Stimulated activated effector memory CD8-positive, alpha-beta T cell treated with anti-CD3 and anti-CD28 coated beads, Interleukin-12 subunit alpha, Interleukin-12 subunit beta, amount 100 ng/mL, for 72 hours (primary cell): ENCODE data around the gene FA2H.

ENCODE experiments used
- ATAC-seq: fragments of 150-1000 bp; cut with Tn5 transposase; 2 replicates; pipeline ENCODE4 v1.10.0; 2021
- DNase-seq, 2 donors: peaks; one replicate each; pipeline ENCODE4 v3.0.0; 2021 to 2022; ENCODE audit warnings: low spot score in 2 of 2
- H3K27ac Mint-ChIP-seq: one replicate; pipeline ENCODE4 v1.8.0; 2022; ENCODE audit warnings: mild to moderate bottlenecking, mixed read lengths
- H3K36me3 Mint-ChIP-seq: one replicate; pipeline ENCODE4 v1.8.0; 2022; ENCODE audit warnings: mild to moderate bottlenecking, mixed read lengths
- H3K4me1 Mint-ChIP-seq: one replicate; pipeline ENCODE4 v1.8.0; 2022; ENCODE audit warnings: mixed read lengths
- H3K4me3 Mint-ChIP-seq: one replicate; pipeline ENCODE4 v1.8.0; 2022; ENCODE audit warnings: mild to moderate bottlenecking, mixed read lengths
- H3K9me3 Mint-ChIP-seq: one replicate; pipeline ENCODE4 v1.8.0; 2022; ENCODE audit warnings: mixed read lengths

FA2H gene

DNA sequence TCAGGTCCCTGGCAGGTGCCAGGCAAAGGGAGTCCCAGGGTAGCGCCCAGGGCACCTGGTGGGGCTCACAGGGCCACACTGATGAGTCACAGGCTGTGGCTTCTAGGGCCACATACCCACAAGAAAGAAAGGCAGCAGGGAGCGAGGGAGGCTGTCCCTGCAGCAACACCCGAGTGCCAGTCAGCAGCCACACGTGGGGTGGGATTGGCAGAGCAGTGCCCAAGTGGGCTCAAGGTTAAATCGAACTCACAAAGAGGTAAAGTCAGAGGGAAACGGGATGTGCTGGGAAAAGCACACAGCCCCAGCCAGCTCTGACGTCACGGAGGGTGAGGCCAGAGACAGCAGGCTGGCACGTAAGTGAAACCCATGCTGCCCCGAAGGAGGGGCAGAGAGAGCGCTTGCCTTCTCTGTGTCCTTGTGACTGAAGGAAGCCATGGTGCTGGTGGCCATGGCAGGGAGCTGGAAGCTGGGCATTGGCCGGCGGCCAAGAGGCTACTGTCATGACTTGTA lies 33.8 kb downstream of the FA2H start:
- no peaks in the 10 kb centered on the region for H3K36me3 Mint-ChIP-seq
- peaks cover 6% of the 10 kb centered on the region for H3K4me1 Mint-ChIP-seq
- no peak for DNase-seq
- H3K4me3 Mint-ChIP-seq, result no peak overlapping the region
- no peaks in the 10 kb centered on the region for H3K9me3 Mint-ChIP-seq
- H3K27ac Mint-ChIP-seq, result no peak overlapping the region
- peak; percentile 42 for ATAC-seq

DNA sequence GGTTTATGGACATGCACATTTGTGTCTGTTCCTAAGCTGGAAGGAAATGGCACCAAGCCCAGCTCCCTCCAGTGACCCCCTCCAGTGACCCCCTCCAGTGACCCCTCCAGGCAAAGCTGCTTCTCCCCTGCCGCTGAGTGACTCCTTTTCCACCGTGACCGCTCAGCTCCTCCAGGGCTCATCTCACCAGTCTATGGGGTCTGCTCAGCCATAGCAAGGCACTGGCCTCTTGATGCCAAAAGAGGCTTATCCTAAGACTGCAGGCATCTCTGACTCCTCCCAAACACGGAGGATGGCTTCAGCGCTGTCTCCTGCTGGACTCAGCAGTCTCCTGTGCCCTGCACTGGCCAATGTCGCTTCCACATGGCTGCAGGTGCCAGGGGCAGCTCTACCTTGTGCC lies 35.3 kb downstream of the FA2H start:
- Mint-ChIP-seq H3K4me1 (peaks cover 6% of the 10 kb centered on the region), H3K36me3 (no peaks in the 10 kb centered on the region), H3K9me3 (no peaks in the 10 kb centered on the region), H3K27ac (no peak overlapping the region), H3K4me3 (no peak overlapping the region)
- DNase-seq (no peak), ATAC-seq (no peak)

DNA sequence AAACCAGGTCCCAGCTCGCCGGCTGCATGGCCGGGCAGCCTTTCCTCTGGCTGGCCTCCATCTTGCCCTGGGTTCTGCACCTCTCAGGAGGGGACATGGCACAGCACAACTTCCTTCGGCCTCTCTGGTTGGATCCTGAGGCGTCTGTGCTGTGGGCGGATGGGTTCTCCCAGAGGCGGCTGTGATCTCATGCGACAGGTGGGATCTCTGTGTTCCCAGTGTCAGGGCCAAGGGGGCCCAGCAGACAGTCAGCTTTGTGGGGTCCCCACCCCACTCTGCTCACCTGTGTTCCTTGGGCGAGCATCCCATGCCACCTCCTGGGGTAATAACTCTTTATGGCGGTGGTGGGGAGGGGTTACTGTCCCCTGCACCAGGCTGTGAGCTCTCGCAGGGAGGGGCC lies 35.8 kb downstream of the FA2H start:
- no peaks in the 10 kb centered on the region for H3K36me3 Mint-ChIP-seq
- H3K4me1 Mint-ChIP-seq, result peaks cover 6% of the 10 kb centered on the region
- DNase-seq, result no peak

DNA sequence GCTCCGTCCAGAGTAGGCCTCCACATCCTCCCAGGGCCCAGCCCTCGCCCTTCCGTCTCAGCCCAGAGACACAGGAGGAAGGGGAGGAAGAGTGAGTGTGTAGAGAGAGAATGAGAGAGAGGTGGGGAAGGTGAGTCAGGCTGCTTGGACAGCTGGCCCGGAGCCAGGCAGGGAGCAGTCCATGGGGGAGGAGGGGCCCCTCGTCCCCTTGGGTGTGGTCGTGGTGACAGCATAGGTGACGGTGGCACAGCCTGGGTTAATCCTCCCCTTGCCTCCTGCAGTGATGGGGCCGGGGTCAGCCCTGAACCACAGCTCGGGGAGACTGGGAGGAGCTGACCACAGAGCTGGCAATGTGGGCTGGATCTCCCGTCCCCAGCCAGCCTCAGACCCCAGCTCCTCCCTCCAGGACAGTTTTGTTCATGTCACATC lies 36.5 kb downstream of the FA2H start:
- Mint-ChIP-seq H3K4me1 (peaks cover 6% of the 10 kb centered on the region), H3K27ac (no peak overlapping the region), H3K4me3 (no peak overlapping the region), H3K36me3 (no peaks in the 10 kb centered on the region), H3K9me3 (no peaks in the 10 kb centered on the region)
- DNase-seq (no peak), ATAC-seq (peak; percentile 9)

More for the DNA sequence above, 35.8 kb downstream of the FA2H start:
- Mint-ChIP-seq H3K4me3 (no peak overlapping the region), H3K27ac (no peak overlapping the region), H3K9me3 (no peaks in the 10 kb centered on the region)
- ATAC-seq, result no peak

DNA sequence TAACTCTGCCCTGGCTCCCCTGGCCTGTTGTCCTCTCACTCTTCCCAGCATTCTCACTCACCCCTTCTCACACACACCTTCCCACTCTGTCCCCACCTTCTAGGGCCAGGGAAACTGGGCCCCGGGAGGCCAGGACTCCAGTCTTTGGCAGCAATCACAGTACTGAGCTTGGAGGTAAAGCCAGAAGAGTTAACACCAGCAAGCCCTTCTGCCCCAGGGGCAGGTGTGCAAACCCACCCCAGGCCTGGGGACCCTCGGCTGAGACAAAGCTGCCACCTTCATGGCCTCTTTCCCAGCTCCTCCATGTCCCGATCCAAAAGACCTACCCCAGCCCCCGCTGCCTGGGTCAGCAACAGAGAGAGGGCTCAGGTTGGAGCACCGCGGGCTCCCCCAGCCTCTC lies 37.1 kb downstream of the FA2H start:
- Mint-ChIP-seq H3K9me3 (no peaks in the 10 kb centered on the region), H3K4me3 (no peak overlapping the region), H3K4me1 (peaks cover 6% of the 10 kb centered on the region), H3K27ac (no peak overlapping the region), H3K36me3 (no peaks in the 10 kb centered on the region)
- no peak for DNase-seq
- no peak for ATAC-seq

DNA sequence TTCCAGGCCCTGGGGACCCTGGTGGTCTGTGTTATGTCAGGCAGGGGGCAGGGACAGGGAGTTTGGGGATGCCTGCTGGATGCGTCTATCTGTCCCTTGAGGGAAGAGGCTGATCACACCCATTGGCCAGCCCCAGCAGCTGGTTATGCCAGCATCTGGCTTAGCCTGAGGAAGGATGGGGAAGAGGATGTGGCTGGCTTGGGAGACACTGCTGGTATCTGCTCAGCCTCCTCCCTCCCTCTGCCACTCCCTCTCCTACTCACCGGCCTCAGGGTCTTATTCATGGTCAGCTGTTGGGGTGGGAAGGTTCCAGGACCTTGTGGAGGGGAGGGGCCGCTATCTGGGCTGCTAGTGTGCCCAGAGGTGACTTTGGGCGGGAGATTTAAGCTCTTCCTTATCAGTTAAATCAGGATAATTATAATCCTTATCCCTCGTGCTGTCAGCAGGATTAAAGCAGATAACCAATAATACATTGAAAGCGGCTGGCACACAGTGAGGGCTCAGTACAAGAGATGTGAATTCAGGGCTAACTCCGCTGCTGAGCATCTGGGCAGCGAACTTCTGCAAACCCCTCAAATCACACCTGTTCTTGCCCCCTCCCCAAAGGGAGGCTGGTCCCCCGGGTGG lies 38.0 kb downstream of the FA2H start:
- no peak for DNase-seq
- no peaks in the 10 kb centered on the region for H3K9me3 Mint-ChIP-seq

DNA sequence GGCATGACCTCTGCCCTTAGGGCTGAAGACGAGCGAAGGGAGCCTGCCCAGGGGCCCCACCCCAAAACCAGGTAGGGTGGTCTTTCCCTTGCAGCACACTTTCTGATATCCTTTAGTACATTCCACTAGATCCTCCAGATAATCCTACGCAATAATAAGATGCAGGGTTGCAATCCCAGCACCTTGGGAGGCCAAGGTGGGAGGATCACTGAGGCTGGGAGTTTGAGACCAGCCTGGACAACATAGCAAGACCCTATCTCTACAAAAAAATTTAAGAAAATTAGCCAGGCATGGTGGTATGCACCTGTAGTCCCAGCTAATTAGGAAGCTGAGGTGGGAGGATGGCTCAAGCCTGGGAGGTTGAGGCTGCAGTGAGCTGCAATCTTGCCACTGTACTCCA lies 39.1 kb downstream of the FA2H start:
- Mint-ChIP-seq H3K36me3 (no peaks in the 10 kb centered on the region), H3K27ac (no peak overlapping the region)
- ATAC-seq, result no peak

More for the DNA sequence above, 38.0 kb downstream of the FA2H start:
- Mint-ChIP-seq H3K4me3 (no peak overlapping the region), H3K27ac (peak overlapping the region; percentile 12), H3K36me3 (no peaks in the 10 kb centered on the region), H3K4me1 (peaks cover 6% of the 10 kb centered on the region)
- no peak for ATAC-seq

DNA sequence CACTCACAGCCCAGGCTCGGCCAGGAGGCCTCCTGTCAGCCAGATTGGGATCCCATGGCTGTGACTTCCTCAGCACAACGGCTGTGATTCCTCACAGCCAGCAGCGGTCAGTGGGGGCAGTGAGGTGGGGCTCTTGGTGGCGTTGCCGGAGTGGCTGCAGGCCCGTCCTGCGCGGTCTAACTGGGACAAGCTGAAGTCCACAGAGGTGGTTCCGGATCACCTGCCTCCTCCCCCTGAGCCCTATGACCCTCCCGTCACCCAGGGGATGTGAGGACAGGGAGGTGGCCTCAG lies 39.5 kb downstream of the FA2H start:
- Mint-ChIP-seq H3K9me3 (no peaks in the 10 kb centered on the region), H3K36me3 (no peaks in the 10 kb centered on the region), H3K4me3 (no peak overlapping the region), H3K27ac (no peak overlapping the region), H3K4me1 (peaks cover 5% of the 10 kb centered on the region)
- DNase-seq (no peak), ATAC-seq (no peak)

More for the DNA sequence above, 39.1 kb downstream of the FA2H start:
- DNase-seq, result no peak
- H3K4me3 Mint-ChIP-seq, result no peak overlapping the region
- peaks cover 1% of the 10 kb centered on the region for H3K4me1 Mint-ChIP-seq
- no peaks in the 10 kb centered on the region for H3K9me3 Mint-ChIP-seq

DNA sequence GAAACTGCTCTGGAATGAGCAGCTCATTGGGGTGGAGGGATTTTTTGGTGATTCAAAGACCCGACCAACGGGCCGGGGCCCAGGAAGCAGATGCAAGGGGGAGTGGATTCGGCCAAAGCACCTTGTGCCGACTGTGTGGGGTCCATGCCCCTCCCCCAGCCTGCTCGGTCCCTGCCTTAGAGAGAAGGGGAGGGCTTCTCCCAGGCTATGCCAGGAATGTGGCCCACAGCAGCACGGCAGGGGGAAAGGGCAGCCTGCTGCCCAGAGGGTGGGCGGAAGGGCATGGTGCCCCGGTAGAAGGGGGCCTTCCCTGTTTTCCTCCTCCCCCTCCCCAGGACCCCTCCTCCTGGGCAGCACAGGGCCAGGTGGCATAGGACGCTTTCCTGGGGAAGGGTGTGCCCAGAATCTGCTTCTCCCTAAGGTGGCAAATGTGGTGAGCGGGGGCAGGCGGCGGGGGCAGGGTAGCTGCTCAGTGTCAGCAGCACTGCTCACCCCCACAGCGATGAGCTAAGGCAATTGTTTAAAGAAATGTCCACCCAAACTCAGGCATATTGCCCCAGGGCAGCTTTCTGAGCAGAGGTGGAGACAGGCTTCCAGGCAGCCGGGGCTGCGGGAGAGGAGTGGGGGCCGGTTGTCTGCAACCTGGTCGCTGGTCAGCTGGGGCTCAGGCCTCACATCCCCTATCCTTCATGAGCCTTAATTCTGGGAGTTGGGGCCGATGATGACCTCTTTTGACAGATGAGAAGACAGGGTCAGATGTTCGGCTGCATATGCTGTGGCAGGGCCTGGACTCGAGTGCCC lies 40.1 kb downstream of the FA2H start:
- H3K4me3 Mint-ChIP-seq, result no peak overlapping the region
- no peaks in the 10 kb centered on the region for H3K9me3 Mint-ChIP-seq
- no peaks in the 10 kb centered on the region for H3K36me3 Mint-ChIP-seq
- H3K27ac Mint-ChIP-seq, result no peak overlapping the region
- H3K4me1 Mint-ChIP-seq, result peaks cover 5% of the 10 kb centered on the region
- ATAC-seq (no peak), DNase-seq (no peak)

DNA sequence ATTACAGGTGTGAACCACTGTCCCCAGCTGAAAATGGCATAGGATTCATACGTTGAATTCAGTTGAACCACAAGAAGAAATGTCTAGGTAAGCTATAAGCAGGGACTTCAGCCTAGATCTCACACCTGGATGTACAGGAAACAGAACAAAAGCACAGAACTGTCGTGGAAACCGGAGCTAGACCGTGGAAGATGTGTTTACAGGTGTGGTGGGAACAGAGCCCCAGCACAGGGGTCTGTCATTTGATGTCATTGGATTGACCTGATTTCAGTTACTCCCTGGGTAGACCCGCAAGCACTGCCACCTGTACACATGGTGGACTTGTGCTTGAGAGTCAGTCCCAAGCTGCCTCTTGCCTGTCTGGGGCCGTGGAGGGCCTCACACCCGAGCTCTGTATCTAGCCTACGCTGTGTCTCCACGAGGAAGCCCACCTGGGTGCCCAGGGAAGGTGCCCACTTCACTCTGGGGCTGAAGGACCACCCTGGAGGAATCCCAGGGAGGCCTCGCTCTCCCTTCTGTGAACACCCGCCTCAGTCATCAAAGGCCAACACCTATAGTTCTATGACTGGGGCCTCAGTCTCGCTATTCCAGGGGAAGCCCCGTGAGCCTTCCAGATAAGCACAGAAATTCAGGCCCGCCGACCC lies 41.8 kb downstream of the FA2H start:
- DNase-seq (no peak), ATAC-seq (no peak)
- Mint-ChIP-seq H3K4me1 (peaks cover 5% of the 10 kb centered on the region), H3K4me3 (no peak overlapping the region), H3K36me3 (no peaks in the 10 kb centered on the region), H3K9me3 (no peaks in the 10 kb centered on the region), H3K27ac (no peak overlapping the region)

DNA sequence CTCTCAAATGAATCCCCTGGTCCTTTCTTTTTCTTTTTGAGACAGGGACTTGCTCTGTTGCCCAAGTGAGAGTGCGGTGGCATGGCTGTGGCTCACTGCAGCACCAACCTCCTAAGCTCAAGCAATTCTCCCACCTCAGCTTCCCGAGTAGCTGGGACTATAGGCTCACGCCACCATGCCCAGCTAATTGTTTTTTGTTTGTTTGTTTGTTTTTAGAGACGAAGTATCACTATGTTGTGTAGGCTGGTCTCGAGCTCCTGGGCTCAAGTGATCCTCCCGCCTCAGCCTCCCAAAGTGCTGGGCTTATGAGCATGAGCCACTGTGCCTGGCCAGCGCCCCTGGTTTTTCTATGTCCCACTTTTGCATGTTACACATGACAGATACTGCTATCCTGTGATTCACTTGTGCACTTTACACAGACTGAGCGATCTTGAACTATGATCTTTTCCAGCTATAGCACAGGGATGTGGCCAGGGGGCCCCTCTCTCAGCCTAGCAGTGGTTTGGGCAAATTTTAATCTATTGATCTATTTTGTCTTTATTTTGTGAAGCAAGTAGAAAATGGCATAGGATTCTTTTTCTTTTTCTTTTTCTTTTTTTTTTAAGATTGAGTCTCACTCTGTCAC lies 42.7 kb downstream of the FA2H start:
- Mint-ChIP-seq H3K4me1 (peaks cover 5% of the 10 kb centered on the region), H3K9me3 (peaks cover 1% of the 10 kb centered on the region), H3K36me3 (no peaks in the 10 kb centered on the region), H3K4me3 (no peak overlapping the region), H3K27ac (no peak overlapping the region)
- no peak for DNase-seq
- ATAC-seq, result no peak

DNA sequence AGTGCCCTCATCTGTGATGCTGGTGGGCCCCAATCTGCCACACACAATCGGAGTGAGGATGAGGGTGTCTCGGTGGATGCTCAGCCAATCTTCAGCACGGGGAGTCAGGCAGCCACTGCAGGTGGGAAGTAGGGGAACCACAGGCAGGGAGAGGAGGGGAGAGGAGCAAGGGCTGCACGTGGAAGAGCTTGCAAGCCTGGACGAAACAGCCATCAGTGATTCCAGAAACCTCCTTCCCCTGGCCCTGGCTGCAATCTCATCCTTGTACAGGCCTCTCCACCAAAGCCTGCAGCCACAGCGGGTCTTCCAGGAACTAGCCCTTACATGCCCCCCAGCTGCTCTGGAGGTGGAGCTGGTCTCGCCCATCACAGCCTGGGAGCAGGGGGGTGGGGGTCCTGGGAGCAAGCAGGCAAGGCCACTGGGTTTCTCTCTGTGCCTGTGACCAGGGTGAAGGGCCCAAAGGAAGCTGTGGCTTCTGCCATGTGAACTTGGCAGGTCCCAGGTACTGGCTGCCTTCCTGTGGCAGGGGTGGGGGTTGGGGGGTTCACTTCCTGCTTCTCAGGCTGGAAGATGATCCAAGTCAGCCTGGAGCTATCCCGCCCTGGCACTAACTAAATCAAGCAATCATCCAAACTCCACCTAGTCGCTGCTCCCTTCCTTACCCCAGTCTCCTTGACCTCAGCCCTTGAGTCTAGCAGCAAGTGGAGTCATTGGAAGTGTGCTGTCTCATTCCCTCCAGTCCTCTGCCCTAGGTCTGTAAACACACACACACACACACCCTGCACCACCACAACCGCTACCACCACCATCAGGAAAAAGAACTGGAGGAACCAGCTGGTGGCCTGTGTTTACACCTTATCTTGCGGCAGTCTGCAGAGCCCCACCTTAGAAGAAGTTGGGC lies 44.6 kb downstream of the FA2H start:
- H3K27ac Mint-ChIP-seq, result no peak overlapping the region
- ATAC-seq, result no peak
- H3K9me3 Mint-ChIP-seq, result peaks cover 2% of the 10 kb centered on the region

DNA sequence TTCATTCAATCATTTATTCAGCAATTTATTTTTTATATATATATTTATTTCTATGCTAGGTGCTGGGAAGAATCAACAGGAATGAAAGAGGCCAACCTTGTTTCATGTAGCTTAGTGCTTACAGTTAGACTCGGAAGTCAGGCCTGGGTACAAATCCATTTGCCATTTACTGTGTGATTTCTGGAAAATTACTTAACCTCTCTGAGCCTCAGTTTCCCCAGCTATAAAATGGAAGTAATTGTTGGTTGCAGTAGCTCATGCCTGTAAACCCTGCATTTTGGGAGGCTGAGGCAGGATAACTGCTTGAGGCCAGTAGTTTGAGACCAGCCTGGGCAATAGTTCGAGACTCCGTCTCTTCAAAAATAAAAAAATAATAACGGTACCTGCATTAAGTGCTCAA lies 46.7 kb downstream of the FA2H start:
- peaks cover 5% of the 10 kb centered on the region for H3K4me1 Mint-ChIP-seq
- peaks cover 5% of the 10 kb centered on the region for H3K36me3 Mint-ChIP-seq
- ATAC-seq (no peak), DNase-seq (no peak)
- peaks cover 2% of the 10 kb centered on the region for H3K9me3 Mint-ChIP-seq
- no peak overlapping the region for H3K27ac Mint-ChIP-seq
- H3K4me3 Mint-ChIP-seq, result no peak overlapping the region

More for the DNA sequence above, 44.6 kb downstream of the FA2H start:
- no peak overlapping the region for H3K4me3 Mint-ChIP-seq
- DNase-seq, result no peak
- H3K4me1 Mint-ChIP-seq, result peaks cover 5% of the 10 kb centered on the region
- H3K36me3 Mint-ChIP-seq, result peaks cover 5% of the 10 kb centered on the region

DNA sequence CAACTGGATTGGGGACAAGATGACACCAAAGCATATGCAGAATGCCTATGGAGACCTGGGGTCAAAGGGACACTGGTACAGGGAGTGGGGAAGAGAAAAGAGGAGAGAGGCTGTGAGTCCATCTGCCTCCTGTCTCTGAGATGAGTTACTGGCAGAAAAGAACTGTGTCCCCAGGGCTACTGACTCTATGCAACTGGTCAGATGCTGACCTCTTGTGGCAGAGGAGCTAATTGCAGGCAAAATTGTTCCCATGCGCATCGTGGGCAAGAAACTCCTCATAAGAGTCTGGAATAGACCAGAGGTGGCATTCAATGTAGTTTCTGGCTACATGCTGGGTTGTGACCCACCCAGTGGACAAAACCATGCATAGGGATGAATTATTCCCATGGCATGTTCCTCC lies 47.9 kb downstream of the FA2H start:
- no peak overlapping the region for H3K27ac Mint-ChIP-seq
- no peak for ATAC-seq
- peaks cover 5% of the 10 kb centered on the region for H3K4me1 Mint-ChIP-seq
- peaks cover 5% of the 10 kb centered on the region for H3K36me3 Mint-ChIP-seq
- peak; percentile 15 to 74 for DNase-seq
- H3K9me3 Mint-ChIP-seq, result peaks cover 2% of the 10 kb centered on the region
- no peak overlapping the region for H3K4me3 Mint-ChIP-seq
